ENCODE measurements around the gene CCSER1.
"Not testable (repeated sequence)": the region's sequence is repeated elsewhere in the genome, so short reads cannot be mapped to it uniquely, and the experiment has no call there.

CCSER1 gene

GRCh38 chr4:90317140-90317539, 189.9 kb downstream of the CCSER1 start:
- DNase-seq: not testable (repeated sequence)

DNA sequence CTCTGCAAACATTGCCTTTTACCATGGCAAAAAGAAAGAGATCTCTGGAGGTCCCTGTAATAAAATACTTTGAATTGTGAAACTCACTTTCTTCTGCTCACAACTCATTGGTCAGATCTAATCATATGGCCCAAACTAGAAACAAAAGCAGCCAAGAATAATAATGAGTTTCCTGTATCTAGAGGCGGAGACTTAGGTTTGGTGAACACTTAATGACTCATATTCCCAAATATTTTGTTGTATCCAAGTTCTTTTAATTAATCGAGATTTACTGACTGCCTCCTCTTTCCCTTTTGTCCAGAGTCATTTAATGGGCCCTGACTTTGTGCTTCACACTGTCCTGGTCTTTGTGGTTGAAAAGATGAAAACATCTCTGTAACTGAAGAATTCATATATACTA, 190.6 kb downstream of the CCSER1 start:
- DNase-seq: no peak

- DNase-seq: no peak
Measured at GRCh38 chr4:90318193-90318592, 191.0 kb downstream of the CCSER1 start.

DNA sequence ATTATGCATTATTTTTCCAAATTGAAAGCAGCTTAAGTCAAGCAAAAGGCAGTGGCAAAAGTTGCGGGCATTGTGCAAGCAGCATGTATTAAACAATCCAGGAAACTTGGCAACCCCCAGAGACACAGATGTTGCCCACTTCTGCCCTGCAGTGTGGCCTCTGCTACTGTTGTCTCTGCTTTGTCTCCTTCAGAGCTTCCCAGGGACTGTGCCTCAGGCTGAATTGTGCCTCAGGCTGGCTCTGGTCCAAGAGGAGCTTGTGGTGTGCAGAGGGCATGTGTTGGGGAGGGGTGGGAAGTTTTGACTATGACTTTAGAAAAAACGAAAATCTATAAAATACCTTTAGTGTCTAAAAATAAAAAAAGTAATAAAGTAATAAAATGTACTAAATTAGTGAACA, 201.4 kb downstream of the CCSER1 start:
- DNase-seq: no peak

- no peak for DNase-seq
Measured at GRCh38 chr4:90330546-90330945, 203.4 kb downstream of the CCSER1 start.

GRCh38 chr4:90345549-90346215, 218.5 kb downstream of the CCSER1 start:
- no peak for DNase-seq

- no peak for DNase-seq
Measured at GRCh38 chr4:90349636-90350035, 222.4 kb downstream of the CCSER1 start.

DNA sequence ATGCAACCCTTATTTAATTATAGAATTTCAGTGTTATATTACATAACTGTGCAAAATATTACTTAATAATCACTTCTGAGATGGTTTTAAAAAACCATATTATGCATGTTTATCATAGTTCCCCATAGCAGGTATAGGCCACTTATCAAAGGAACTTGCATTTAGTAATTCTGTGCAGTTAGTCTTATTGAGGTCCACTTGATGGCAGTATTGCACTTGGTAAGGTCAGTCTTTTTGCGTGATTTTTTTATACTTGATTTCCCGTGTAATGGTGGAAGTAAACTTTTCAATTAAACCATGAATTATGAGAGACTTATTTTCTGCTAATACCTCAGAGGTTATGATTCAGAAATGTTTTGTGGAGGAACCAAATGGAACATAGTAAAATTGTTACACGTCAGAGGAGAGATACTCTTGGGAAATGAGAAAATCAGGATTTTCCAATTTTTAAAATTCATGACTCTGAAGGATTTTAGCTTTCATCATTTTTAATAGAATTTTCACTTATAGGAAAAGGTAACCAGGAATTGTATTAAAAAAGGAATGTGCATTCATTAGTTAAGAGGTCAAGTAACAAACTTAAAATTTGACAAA, 230.0 kb downstream of the CCSER1 start:
- DNase-seq: no peak

DNA sequence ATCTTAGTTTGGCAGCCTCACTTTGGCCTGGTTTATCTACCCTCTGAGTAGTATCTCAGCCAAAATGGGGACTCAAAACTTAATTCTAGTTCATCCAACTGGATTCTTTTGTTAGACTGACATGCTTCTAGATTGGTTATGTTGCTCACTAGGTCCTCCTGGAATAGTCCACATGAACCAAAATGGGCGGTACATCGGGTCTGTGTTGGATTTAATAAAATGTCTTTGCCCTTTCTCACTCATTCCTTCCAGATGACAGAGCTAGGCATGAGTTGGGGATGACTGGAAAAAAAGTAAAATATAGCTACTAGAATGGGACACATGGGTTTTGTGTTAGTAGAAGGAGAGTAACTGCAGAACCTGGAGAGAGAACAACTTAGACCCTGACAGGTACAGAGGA, 247.9 kb downstream of the CCSER1 start:
- DNase-seq: no peak

- no peak for DNase-seq
Measured at GRCh38 chr4:90393215-90393614, 266.0 kb downstream of the CCSER1 start.

GRCh38 chr4:90403781-90404180, 276.6 kb downstream of the CCSER1 start:
- no peak for DNase-seq

DNA sequence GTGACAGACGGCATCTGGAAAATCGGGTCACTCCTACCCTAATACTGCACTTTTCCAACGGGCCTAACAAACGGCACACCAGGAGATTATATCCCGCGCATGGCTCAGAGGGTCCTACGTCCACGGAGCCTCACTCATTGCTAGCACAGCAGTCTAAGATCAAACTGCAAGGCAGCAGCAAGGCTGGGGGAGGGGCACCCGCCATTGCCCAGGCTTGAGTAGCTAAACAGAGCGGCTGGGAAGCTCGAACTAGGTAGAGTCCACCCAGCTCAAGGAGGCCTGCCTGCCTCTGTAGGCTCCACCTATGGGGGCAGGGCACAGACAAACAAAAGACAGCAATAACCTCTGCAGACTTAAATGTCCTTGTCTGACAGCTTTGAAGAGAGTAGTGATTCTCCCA, 280.7 kb downstream of the CCSER1 start:
- DNase-seq: not testable (repeated sequence)

- DNase-seq: not testable (repeated sequence)
Measured at GRCh38 chr4:90412786-90413185, 285.6 kb downstream of the CCSER1 start.

DNA sequence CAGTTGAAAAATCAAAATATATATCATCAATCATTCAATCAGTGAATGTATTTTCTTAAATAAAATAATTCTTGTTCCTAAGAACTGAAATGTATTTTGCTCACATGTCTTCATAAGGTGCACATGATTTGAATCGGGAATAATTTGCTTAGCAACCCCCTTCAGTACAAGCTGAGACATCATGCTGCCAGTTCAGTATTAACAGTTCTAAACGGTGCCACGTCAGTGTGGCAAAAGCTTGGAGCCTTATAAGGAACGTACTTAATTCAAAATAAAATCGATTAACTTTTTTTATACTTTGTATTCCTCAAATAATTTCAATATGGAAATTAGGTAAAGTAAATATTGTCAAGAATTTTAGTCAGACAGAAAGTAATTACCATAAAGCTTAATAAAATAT, 287.9 kb downstream of the CCSER1 start:
- DNase-seq: no peak

- no peak for DNase-seq
Measured at GRCh38 chr4:90419124-90419711, 292.0 kb downstream of the CCSER1 start.

- DNase-seq: no peak
Measured at GRCh38 chr4:90421161-90421560, 294.0 kb downstream of the CCSER1 start.

- DNase-seq: no peak
Measured at GRCh38 chr4:90425893-90426292, 298.7 kb downstream of the CCSER1 start.

DNA sequence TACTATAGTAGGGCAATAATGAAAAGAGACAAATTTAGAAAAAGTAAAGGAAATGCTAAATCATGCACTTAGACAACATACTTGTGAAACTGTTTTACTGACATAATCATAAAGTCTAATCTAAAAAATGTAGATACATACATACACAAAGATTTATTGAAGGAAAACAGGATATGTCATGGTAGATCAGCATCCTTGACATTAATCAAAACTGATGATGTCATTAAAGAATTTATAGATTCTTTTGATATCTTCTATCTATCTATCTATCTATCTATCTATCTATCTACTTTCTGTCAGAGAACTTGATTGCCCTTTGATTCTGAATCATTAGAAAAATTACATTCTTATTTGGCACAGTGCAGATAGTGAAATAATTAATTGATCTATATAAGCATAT, 311.3 kb downstream of the CCSER1 start:
- no peak for DNase-seq

- DNase-seq: no peak
Measured at GRCh38 chr4:90441770-90442169, 314.6 kb downstream of the CCSER1 start.

DNA sequence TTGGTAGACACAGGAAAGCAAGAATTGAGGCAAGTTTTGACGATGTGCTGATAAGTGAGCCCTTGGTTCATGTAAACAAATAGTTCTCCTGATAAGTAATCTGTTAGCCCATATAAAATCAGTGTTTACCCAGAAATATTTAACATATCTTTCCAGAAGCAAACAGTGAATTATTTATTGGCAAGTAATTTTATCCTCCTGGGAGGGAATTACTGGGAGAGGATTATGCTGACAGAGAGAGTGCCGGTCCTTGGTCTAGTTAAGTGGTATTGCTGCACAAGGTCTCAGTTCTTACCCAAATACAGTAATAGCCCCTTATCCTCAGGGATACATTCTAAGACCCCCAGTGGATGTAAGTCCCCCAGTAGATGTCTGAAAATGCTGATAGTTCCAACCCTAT, 315.4 kb downstream of the CCSER1 start:
- no peak for DNase-seq

GRCh38 chr4:90443231-90443630, 316.0 kb downstream of the CCSER1 start:
- no peak for DNase-seq

DNA sequence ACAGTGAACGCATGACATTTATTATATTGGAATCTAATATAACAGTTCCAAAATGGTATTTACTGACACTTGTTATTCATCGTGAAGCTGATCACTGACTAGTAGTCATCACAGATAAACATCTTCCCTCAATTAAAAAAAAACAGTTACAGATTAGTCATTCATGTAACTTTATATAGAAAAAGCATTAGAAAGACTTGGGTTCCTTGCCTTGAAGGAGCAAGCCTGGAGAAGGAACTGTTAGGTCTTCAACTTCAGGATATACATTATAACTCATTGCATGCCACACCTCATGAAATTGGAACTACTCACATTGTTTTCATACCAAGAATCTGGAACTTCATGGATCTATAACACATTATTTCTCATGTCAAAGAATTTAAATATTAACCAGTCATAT, 317.7 kb downstream of the CCSER1 start:
- no peak for DNase-seq

DNA sequence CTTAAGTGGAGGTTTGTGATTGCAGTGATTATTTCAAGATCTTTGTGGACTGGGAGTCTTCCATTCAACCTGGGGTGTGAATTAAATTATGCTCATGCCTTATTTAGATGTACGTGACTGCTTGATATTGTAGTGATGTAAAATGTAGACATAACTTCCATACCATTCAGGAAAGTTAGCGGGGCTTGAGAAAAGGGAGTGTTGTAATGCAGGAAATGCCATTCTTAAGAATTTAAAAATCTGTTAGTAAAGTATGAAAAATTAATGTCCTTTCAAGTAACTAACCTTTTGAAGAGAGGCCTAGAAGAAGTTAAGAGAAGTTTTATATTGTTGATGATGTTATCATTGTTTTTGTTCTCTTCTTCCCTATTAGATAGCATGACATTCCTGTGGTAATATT, 318.2 kb downstream of the CCSER1 start:
- DNase-seq: no peak

GRCh38 chr4:90449626-90450025, 322.4 kb downstream of the CCSER1 start:
- DNase-seq: no peak

DNA sequence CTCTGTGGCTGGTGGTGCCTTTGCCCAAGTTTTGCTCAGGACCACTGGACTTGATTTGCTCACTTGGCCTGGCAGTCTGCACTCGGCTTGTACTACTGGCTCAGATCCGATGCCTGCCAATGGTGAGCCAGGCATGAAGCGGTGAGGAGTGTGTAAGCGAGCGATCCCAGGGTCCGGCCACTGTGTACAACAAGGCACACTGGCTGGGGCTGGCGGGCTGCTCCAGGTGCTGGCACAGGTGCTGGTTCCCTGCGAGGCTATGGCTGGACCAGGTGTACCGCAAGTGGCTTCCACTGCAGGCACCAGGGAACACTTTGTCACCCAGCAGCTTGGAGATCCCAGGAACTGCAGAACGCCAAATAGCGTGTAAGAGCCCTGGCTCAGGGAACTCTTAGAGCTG, 329.7 kb downstream of the CCSER1 start:
- no peak for DNase-seq

All from stimulated activated CD4-positive, alpha-beta T cell treated with anti-CD3 and anti-CD28 coated beads, Interleukin-4, amount 100 ng/mL, for 4 hours (primary cell).